GM12878 (cell line): Measurements from ENCODE around the gene PTPRN2.

Experiments
- CTCF ChIP-seq, 3 experiments: IDR thresholded peaks in 2 of 3; conservative IDR thresholded peaks in 1 of 3; 2 replicates each; pipeline ENCODE4 v1.5.1; 2011; ENCODE audit warnings: low read depth in 3 of 3, low read length in 3 of 3, mild to moderate bottlenecking in 3 of 3, control low read depth in 2 of 3, moderate library complexity in 2 of 3, inconsistent platforms in 1 of 3, mixed read lengths in 1 of 3; ENCODE audit not compliant: control insufficient read depth in 2 of 3, insufficient read depth in 1 of 3; ENCODE audit errors: extremely low read depth in 1 of 3
- MYC ChIP-seq: IDR thresholded peaks from 2 replicates; pipeline ENCODE4 v1.6.1; 2011; ENCODE audit warnings: mild to moderate bottlenecking, low read length, moderate library complexity, inconsistent platforms; ENCODE audit not compliant: insufficient read depth, insufficient replicate concordance, insufficient read length, severe bottlenecking
- SUZ12 ChIP-seq: fragments of 200-600 bp; sonication (generic); IDR thresholded peaks from one replicate; pipeline ENCODE4 v1.6.1; 2018; ENCODE audit warnings: antibody characterized with exemption, mild to moderate bottlenecking; ENCODE audit not compliant: unreplicated experiment

- TF ChIP-seq CTCF (IDR thresholded peaks at IDR 0.05 in 2 of 3, conservative IDR thresholded peaks at IDR 0.05 in 1 of 3; ENCODE audit: control insufficient read depth in 2 of 3, extremely low read depth in 1 of 3, insufficient read depth in 1 of 3, low read depth in 3 of 3, low read length in 3 of 3), result no peak
- TF ChIP-seq SUZ12, result no peak
- no peak for TF ChIP-seq MYC
Observed at GRCh38 chr7:158186406-158186805, 401.2 kb downstream of the PTPRN2 start.
